GM12874 (cell line): ENCODE measurements around the gene PRRG2.

Experiments used
- CTCF ChIP-seq: IDR thresholded peaks from 2 replicates; pipeline ENCODE4 v1.5.1; 2011; ENCODE audit warnings: low read depth, mild to moderate bottlenecking, control low read depth, low read length, moderate library complexity; ENCODE audit not compliant: insufficient read depth

PRRG2 gene

GRCh38 chr19:49559443-49559842 is 21.7 kb upstream of the PRRG2 start:
- TF ChIP-seq CTCF = no peak

- no peak for TF ChIP-seq CTCF
Measured at GRCh38 chr19:49559928-49560327, 21.2 kb upstream of the PRRG2 start.

- no peak for TF ChIP-seq CTCF
Measured at GRCh38 chr19:49560358-49560900, 20.7 kb upstream of the PRRG2 start.

- no peak for TF ChIP-seq CTCF
Measured at GRCh38 chr19:49564616-49565045, 16.5 kb upstream of the PRRG2 start.

GRCh38 chr19:49565261-49565660 is 15.9 kb upstream of the PRRG2 start:
- TF ChIP-seq CTCF = no peak

GRCh38 chr19:49566302-49566701 is 14.8 kb upstream of the PRRG2 start:
- no peak for TF ChIP-seq CTCF

- no peak for TF ChIP-seq CTCF
Measured at GRCh38 chr19:49567861-49568441, 13.2 kb upstream of the PRRG2 start.
